ENCODE measurements around the gene COL4A4. TPM values are rescaled to one million over a fixed set of nuclear protein-coding genes. Genes with fewer than 3 reads are reported as not detected.
"Not testable (repeated sequence)": the region's sequence is repeated elsewhere in the genome, so short reads cannot be mapped to it uniquely, and the experiment has no call there.

COL4A4 gene
- total RNA-seq, 2 experiments from 2014 or later, result not detected

DNA sequence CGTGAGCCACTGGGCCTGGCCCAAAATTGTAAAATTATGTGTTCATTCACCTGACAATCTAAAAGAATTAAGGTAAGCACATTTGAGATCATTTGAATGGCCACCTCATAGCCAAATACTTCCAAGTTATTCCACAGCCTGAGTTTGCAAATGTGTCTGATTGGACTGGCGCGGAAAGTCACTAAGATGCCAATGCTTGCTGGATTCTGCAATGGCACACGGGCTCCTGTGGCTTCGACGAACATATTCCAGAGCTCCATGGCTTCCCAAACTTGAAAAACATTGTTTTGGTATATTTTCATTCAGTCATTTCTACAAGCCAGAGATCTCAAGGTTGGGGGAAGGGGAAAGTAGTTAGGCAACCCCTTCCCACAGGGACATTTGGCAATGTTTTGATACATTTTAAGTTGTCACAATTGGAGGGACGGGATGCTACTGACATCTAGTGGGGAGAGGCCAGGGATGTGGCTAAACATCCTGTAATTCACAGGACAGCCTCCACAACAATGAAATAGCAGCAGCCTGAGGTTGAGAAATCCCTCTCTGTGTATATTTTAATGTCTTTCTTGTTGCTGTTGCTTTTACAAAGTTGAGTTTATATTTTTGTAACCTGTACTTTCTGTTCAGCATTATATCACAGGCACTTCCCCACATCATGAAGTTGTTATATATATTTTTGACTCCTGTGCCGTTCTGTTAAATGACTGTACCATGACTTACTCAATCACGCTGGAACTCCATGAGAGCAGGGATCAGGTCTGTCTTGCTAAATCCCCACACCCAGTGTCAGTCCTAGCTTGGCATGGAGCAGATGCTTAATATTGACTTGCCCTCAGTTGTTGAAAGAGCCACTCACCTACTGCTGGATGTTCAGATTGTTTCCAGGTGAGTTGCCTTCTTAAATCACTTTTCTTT, 56.9 kb downstream of the COL4A4 start:
- H3K4me3 Mint-ChIP-seq, result no peak overlapping the region
- H3K36me3 Mint-ChIP-seq, result no peaks in the 10 kb centered on the region
- no peak overlapping the region for H3K27ac Mint-ChIP-seq
- peak; percentile 14 for DNase-seq
- H3K27me3 Mint-ChIP-seq, result peaks cover 5% of the 10 kb centered on the region
- H3K9me3 Mint-ChIP-seq, result no peaks in the 10 kb centered on the region
- no peaks in the 10 kb centered on the region for H3K4me1 Mint-ChIP-seq

DNA sequence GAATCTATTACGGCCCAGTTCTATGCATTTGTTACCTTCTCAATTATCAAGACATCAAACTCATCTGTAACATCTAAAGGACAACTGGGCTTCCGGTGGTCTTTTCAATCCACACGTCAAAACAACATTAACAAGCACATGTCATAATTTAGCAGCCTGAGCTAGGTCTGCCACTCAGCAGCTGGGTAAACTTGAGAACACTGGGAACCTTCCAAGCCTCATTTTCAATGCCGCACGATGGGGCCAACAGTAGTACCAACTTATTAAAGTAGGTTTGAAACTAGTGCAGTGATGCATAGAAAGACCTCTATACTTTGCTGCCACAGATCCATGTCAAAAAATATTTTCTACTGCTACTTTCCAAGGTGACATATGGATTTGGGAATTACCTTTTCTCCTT, 60.4 kb downstream of the COL4A4 start:
- Mint-ChIP-seq H3K27ac (no peak overlapping the region), H3K9me3 (no peaks in the 10 kb centered on the region), H3K27me3 (no peaks in the 10 kb centered on the region), H3K36me3 (no peaks in the 10 kb centered on the region), H3K4me3 (no peak overlapping the region), H3K4me1 (no peaks in the 10 kb centered on the region)
- no peak for DNase-seq

DNA sequence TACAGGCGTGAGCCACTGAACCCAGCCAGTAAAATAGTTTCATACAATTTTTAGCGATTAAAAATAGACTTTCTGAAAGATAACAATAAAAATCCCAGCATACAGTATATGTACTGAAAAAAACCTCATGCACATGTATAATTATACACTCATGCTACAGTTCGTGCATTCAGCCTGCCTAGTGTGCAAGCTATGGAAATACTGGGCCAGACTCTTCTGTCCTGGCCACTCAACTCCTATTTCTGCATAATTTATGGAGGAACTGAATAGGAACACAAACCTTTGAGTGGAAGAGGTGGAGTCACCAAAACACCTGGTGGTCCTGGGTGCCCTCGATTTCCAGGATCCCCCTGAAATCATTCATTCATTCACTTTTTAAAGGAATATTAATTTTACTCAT, 64.7 kb downstream of the COL4A4 start:
- H3K9me3 Mint-ChIP-seq, result no peaks in the 10 kb centered on the region
- H3K27ac Mint-ChIP-seq, result no peak overlapping the region
- no peaks in the 10 kb centered on the region for H3K27me3 Mint-ChIP-seq
- DNase-seq, result no peak
- H3K36me3 Mint-ChIP-seq, result no peaks in the 10 kb centered on the region
- no peaks in the 10 kb centered on the region for H3K4me1 Mint-ChIP-seq
- no peak overlapping the region for H3K4me3 Mint-ChIP-seq

DNA sequence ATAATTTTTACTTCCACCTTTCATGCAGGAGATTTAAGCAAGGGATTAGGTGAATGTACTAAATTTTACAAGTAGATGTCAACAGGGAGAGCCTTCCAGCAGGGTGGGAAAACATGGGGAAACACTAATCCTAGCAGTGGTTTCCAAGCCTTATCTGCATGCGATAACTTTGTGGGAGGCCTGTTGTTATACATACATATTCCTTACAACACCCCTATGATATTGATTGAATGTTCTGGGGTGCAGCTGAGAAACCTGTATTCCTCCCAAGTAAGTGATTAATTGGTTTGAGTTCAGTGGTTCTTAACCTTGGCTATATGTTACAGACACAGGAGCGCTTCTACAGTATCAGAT, 65.9 kb downstream of the COL4A4 start:
- H3K4me3 Mint-ChIP-seq, result no peak overlapping the region
- H3K27ac Mint-ChIP-seq, result no peak overlapping the region
- peaks cover 1% of the 10 kb centered on the region for H3K9me3 Mint-ChIP-seq
- DNase-seq, result no peak
- no peaks in the 10 kb centered on the region for H3K4me1 Mint-ChIP-seq
- H3K27me3 Mint-ChIP-seq, result no peaks in the 10 kb centered on the region
- no peaks in the 10 kb centered on the region for H3K36me3 Mint-ChIP-seq

DNA sequence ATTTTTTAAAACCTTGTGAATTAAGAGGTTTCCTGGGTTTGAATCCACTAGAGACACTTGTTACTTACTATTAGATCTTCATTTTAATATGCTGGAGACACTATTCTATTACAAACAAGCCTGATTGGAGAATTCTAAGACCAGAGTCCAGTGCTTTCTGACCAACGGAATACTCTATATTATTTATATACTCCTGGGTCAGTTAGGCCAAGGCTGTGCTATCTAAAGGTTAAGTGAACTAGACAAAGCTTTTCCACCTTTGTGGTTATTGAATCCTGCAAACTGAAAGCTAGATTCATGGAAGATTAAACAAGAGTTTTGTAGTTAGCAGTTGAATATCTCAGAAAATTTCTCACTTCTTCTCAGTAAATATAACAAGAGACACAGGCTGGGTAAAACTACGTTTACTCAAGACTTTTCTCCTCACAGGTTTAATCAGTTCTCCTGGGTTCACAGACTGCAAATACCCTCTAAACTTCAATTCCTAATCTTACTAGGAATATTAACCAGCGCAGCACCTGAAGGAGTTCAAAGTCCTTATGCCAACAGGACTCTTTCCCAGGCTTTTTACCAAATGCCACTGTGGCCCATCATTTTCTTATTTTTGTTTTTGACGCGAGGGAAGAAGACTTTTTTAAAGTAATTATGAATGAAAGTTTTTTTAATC, 66.4 kb downstream of the COL4A4 start:
- DNase-seq, result no peak
- Mint-ChIP-seq H3K4me1 (no peaks in the 10 kb centered on the region), H3K36me3 (no peaks in the 10 kb centered on the region), H3K27me3 (no peaks in the 10 kb centered on the region), H3K9me3 (peaks cover 1% of the 10 kb centered on the region), H3K27ac (no peak overlapping the region), H3K4me3 (no peak overlapping the region)

DNA sequence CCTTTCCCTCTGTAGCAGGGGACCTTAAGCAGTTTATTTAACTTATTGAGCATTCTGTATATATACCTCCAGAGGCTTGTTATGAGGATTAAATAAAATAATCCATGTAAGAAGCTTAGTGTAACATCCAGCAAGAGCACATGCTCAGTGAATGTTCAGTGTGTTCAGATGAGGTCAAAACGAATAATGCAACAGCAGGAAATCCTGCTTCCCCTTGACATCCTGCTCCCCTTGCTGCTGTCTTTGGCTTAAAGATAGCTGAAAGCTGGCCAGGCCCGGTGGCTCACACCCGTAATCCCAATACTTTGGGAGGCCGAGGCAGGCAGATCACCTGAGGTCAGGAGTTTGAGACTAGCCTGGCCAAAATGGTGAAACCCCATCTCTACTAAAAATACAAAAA, 68.7 kb downstream of the COL4A4 start:
- Mint-ChIP-seq H3K9me3 (peaks cover 1% of the 10 kb centered on the region), H3K36me3 (no peaks in the 10 kb centered on the region), H3K27me3 (peaks cover 7% of the 10 kb centered on the region), H3K4me3 (no peak overlapping the region), H3K4me1 (no peaks in the 10 kb centered on the region), H3K27ac (no peak overlapping the region)
- no peak for DNase-seq

DNA sequence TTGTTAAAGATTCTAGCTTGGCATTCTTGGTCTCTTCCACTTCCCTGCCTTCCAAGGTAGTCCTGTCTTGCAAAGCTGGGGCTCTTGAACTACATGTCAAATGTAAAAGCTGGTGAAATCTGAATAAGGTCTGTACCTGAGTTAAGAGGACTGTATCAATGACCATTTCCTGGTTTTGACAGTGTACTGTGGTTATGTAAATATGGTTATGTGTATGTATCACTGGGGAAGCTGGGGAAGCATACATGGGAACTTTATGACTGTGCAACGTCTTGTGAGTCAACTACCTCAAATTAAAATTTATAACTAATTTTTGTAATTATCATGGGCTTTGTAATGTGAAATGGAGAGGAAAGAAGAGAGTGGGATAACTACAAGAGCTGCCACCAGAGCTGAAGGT, 81.7 kb downstream of the COL4A4 start:
- H3K9me3 Mint-ChIP-seq, result no peaks in the 10 kb centered on the region
- DNase-seq, result no peak
- H3K4me1 Mint-ChIP-seq, result no peaks in the 10 kb centered on the region
- H3K27me3 Mint-ChIP-seq, result peaks cover 5% of the 10 kb centered on the region
- H3K4me3 Mint-ChIP-seq, result no peak overlapping the region
- no peak overlapping the region for H3K27ac Mint-ChIP-seq
- no peaks in the 10 kb centered on the region for H3K36me3 Mint-ChIP-seq

DNA sequence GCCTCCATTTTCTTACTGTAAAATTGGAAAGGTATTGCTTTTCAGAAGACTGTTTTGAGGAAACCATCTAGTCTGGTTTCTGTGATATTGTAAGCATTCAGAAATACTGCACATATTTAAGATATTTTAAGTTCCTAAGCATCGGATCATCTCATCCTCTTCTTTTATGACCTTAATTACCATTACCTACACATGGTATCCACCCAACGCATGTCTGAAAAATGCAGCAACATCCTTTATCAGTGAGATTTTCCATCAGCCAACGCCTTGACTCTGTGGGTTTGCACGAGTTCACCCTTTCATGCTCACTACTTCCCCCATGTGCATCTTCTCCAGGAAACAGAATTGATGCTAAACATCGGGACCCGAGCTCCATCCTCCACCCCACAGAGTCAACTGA, 84.3 kb downstream of the COL4A4 start:
- Mint-ChIP-seq H3K4me1 (no peaks in the 10 kb centered on the region), H3K4me3 (no peak overlapping the region), H3K27ac (no peak overlapping the region), H3K36me3 (no peaks in the 10 kb centered on the region), H3K27me3 (peaks cover 7% of the 10 kb centered on the region), H3K9me3 (peaks cover 3% of the 10 kb centered on the region)
- DNase-seq, result no peak

DNA sequence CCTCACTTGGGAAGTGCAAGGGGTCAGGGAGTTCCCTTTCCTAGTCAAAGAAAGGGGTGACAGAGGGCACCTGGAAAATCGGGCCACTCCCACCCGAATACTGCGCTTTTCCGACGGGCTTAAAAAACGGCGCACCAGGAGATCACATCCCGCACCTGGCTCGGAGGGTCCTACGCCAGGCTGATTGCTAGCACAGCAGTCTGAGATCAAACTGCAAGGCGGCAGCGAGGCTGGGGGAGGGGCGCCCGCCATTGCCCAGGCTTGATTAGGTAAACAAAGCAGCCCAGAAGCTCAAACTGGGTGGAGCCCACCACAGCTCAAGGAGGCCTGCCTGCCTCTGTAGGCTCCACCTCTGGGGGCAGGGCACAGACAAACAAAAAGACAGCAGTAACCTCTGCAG, 98.9 kb downstream of the COL4A4 start:
- not testable (repeated sequence) for H3K4me1 Mint-ChIP-seq, H3K36me3 Mint-ChIP-seq, H3K4me3 Mint-ChIP-seq, H3K27ac Mint-ChIP-seq, DNase-seq, H3K9me3 Mint-ChIP-seq
- H3K27me3 Mint-ChIP-seq, result peaks cover 19% of the 10 kb centered on the region

DNA sequence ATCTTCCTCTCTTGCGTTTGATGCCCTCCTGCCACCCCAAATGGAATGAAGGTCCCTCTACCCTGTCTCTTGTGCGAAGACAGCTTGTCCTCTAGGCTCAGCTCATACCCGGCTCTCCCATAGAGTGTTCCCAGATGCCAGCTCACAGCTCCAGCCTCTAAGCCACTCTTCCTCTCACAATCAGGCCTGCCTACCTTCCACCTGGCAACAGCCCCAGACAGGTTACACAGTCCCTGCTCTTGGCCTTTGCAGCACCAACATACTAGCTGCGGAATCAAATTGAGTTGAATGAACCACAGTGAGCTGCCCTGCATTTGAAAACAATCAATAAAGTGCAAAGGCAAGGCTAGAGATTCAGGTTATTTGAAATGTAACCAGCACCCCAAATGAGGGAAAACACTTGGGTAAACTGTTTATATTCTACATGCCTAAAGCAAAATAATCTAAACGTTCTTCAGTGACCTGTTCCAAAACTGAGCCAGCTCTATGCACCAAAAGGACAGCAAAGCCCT, 105.1 kb downstream of the COL4A4 start:
- H3K4me1 Mint-ChIP-seq, result no peaks in the 10 kb centered on the region
- H3K9me3 Mint-ChIP-seq, result no peaks in the 10 kb centered on the region
- H3K27ac Mint-ChIP-seq, result no peak overlapping the region
- no peaks in the 10 kb centered on the region for H3K36me3 Mint-ChIP-seq
- DNase-seq, result no peak
- no peak overlapping the region for H3K4me3 Mint-ChIP-seq
- H3K27me3 Mint-ChIP-seq, result peaks cover 28% of the 10 kb centered on the region

DNA sequence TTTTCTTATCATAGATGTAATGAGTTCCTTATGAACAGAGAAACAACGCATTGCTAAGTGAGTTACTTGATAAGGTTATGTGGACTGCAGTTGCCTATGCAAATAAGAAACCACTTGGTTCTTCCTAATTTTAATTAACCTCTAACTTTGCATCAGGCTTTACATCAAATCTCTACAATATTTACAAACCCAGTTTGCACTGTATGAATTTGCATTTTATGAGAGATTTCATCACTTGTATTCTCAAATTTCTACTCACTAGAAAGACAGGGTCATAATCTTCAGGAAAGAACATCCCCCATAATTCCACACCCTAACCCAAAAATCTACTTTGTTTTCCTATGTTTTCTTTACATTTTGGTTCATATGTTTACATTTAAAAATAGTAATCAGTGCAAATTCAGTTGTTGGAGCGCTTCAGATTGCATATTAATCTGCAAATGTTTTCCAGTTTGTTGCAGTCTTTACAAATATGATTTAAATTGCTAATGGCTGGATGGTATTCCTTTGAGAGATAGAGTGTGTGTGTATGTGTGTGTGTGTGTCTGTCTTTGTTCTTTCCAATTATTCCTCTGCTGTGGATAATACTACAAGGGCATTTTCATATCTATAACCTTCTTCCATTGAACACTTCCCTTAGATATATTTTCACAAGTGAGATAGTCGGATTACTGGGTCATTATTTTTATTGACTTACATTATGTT, 106.1 kb downstream of the COL4A4 start:
- Mint-ChIP-seq H3K27ac (no peak overlapping the region), H3K4me3 (no peak overlapping the region), H3K27me3 (peaks cover 28% of the 10 kb centered on the region), H3K4me1 (no peaks in the 10 kb centered on the region), H3K36me3 (no peaks in the 10 kb centered on the region), H3K9me3 (no peaks in the 10 kb centered on the region)
- no peak for DNase-seq

DNA sequence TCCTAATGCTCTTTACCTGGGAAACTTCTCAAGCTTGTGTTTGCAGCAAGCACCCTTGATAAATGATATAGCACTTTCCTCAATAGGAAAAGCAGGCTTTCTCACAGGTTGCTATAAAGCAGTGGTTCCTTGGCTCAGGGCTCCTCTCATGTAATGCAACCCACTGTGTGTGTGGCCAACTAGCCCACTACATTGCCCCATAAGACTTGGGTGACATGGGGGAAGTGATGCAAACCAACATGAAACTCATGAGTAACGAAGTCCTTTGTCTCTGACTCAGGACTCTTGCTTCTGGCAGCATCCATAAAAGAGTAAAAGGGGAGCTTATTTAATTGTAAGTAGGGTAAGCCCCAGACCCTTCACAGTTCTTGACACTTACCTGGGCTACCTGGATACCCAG, 106.9 kb downstream of the COL4A4 start:
- no peak for DNase-seq
- Mint-ChIP-seq H3K4me3 (no peak overlapping the region), H3K27me3 (peaks cover 23% of the 10 kb centered on the region), H3K9me3 (no peaks in the 10 kb centered on the region), H3K27ac (no peak overlapping the region), H3K4me1 (no peaks in the 10 kb centered on the region), H3K36me3 (no peaks in the 10 kb centered on the region)

DNA sequence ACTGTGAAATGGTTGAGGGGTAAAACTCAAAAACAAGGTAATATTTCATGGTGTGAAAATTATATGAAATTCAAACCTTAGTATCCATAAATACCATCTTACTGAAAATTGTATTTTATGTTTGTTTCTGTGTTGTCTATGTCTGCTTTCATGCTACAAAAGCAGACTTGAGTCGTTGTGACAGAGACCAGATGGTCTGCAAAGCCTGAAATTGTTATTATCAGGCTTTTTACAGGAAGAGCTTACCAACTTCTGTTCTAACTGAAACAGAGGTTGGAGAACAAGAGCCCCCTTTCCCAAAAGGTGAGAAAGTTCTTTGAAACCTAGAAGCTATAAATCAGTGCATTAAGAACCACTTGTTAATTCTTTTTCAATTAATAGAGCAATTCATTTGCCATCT, 110.0 kb downstream of the COL4A4 start:
- no peak overlapping the region for H3K27ac Mint-ChIP-seq
- peaks cover 10% of the 10 kb centered on the region for H3K27me3 Mint-ChIP-seq
- H3K4me3 Mint-ChIP-seq, result no peak overlapping the region
- H3K9me3 Mint-ChIP-seq, result no peaks in the 10 kb centered on the region
- H3K4me1 Mint-ChIP-seq, result no peaks in the 10 kb centered on the region
- H3K36me3 Mint-ChIP-seq, result no peaks in the 10 kb centered on the region
- no peak for DNase-seq

DNA sequence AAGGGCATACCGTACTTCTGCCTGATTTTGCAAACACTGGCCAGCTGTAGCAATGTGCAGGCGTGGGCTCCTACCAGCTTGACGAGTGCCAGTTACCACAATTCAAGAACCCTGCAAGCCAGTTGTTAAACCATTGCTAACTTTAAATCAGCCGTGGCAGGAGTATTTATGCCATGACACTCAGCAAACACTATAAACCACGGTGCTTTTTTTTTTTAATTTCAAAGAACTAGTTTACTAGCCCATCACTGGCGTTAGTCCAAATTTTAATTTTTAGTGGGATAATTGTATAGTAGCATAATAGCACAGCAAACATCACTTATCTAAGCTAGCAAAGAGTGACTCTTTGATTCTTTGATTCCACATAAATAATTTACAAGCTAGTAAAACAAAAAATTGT, 111.1 kb downstream of the COL4A4 start:
- Mint-ChIP-seq H3K9me3 (no peaks in the 10 kb centered on the region), H3K27ac (no peak overlapping the region), H3K36me3 (no peaks in the 10 kb centered on the region), H3K4me3 (no peak overlapping the region), H3K27me3 (no peaks in the 10 kb centered on the region), H3K4me1 (no peaks in the 10 kb centered on the region)
- no peak for DNase-seq

DNA sequence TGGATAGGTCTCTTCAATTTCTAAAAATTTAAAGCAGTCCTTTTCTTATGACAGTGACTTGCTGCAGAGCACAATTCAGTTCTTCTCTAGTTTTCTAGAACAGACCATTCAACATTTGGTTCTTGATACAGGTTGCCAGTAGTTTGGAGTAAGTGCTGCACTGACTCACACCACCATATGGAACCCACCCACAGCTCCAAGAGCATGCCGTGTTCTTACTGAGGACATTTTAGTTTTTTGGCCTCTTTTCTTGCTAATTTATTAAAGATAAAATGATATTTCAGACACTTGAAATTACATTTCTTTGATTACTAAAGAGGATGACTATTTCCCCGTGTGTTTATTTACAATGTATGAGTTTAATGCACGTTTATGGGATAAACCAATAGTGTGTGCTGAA, 120.0 kb downstream of the COL4A4 start:
- H3K36me3 Mint-ChIP-seq, result no peaks in the 10 kb centered on the region
- no peak for DNase-seq
- H3K4me3 Mint-ChIP-seq, result no peak overlapping the region
- no peak overlapping the region for H3K27ac Mint-ChIP-seq
- no peaks in the 10 kb centered on the region for H3K4me1 Mint-ChIP-seq
- H3K9me3 Mint-ChIP-seq, result no peaks in the 10 kb centered on the region
- peaks cover 9% of the 10 kb centered on the region for H3K27me3 Mint-ChIP-seq
